Lower leg skin (tissue), 4 donors: ENCODE results near the gene CORIN. TPM values are rescaled to one million over a fixed set of nuclear protein-coding genes. Genes with fewer than 3 reads are reported as not detected.

ENCODE experiments used
- DNase-seq, 2 donors: peaks; one replicate each; pipeline ENCODE4 v3.0.0-alpha.2; 2019; ENCODE audit warnings: low spot score in 2 of 2
- H3K4me3 ChIP-seq: fragments of 200-600 bp; sonication (generic); 2 replicates; pipeline ENCODE4 v1.5.1; 2017; ENCODE audit warnings: mild to moderate bottlenecking, low read depth; ENCODE audit not compliant: poor library complexity, severe bottlenecking
- CTCF ChIP-seq, 3 donors: fragments of 450-650 bp; IDR thresholded peaks; one replicate each; pipeline ENCODE4 v1.5.1; 2016; ENCODE audit warnings: antibody characterized with exemption in 3 of 3, mild to moderate bottlenecking in 3 of 3, moderate library complexity in 2 of 3
- POLR2A ChIP-seq, 2 donors: fragments of 450-650 bp; IDR thresholded peaks; one replicate each; pipeline ENCODE4 v1.6.1; 2016 to 2017; ENCODE audit warnings: antibody characterized with exemption in 2 of 2, mild to moderate bottlenecking in 1 of 2, moderate library complexity in 1 of 2
- WGBS, 2 donors: methylation state at CpG; one replicate each; pipeline ENCODE4 v1.1.5; 2018; 5-methylcytosine and 5-hydroxymethylcytosine counted together
- intact Hi-C: fragments of 100-400 bp; cut with DNase I; formaldehyde crosslinking; loops from one replicate; pipeline ENCODE4 v1.15.0; 2023; ENCODE audit warnings: low total_unique reads
- total RNA-seq, 4 donors: library from RNA; depleted of rRNA; stranded (reverse); fragments of >200 nt; gene quantifications; one replicate each; pipeline ENCODE4 v1.1.0, GENCODE V29; 2016

CORIN gene
- total RNA-seq, 4 donors from 2014 or later, result 0.15 to 17.6 (median 1.7) TPM

GRCh38 chr4:47717188-47717587, 120.7 kb downstream of the CORIN start:
- WGBS, 2 donors, result 59 to 66% methylated on average over 5 of the region's 5 CpGs
- no peak overlapping the region for H3K4me3 ChIP-seq
- TF ChIP-seq POLR2A (IDR thresholded peaks at IDR 0.05) (no peak), CTCF (IDR thresholded peaks at IDR 0.05) (no peak)
- DNase-seq, result no peak
- intact Hi-C loops, result no loop called here

GRCh38 chr4:47715716-47716416, 122.0 kb downstream of the CORIN start:
- H3K4me3 ChIP-seq, result no peak overlapping the region
- WGBS, 2 donors, result 66 to 68% methylated on average over 3 of the region's 3 CpGs

GRCh38 chr4:47714269-47714668, 123.6 kb downstream of the CORIN start:
- no peak for DNase-seq
- intact Hi-C loops, result no loop called here
- 52 to 63% methylated on average over 2 of the region's 2 CpGs for WGBS, 2 donors
- TF ChIP-seq CTCF (IDR thresholded peaks at IDR 0.05), result no peak
- no peak for TF ChIP-seq POLR2A (IDR thresholded peaks at IDR 0.05)
- no peak overlapping the region for H3K4me3 ChIP-seq

More at GRCh38 chr4:47715716-47716416, 122.0 kb downstream of the CORIN start:
- no peak for DNase-seq
- TF ChIP-seq CTCF (IDR thresholded peaks at IDR 0.05) (no peak), POLR2A (IDR thresholded peaks at IDR 0.05) (no peak)
- intact Hi-C loops, result no loop called here

- no peak for TF ChIP-seq POLR2A (IDR thresholded peaks at IDR 0.05)
- no peak for TF ChIP-seq CTCF (IDR thresholded peaks at IDR 0.05)
- no peak overlapping the region for H3K4me3 ChIP-seq
- 39 to 48% methylated on average over 6 of the region's 6 CpGs for WGBS, 2 donors
- no peak for DNase-seq
- intact Hi-C loops, result no loop called here
These were observed 124.6 kb downstream of the CORIN start for GRCh38 chr4:47713129-47713834.

- no peak overlapping the region for H3K4me3 ChIP-seq
- 50 to 51% methylated on average over 3 of the region's 3 CpGs for WGBS, 2 donors
- DNase-seq, result no peak
- TF ChIP-seq CTCF (IDR thresholded peaks at IDR 0.05), result no peak
- no peak for TF ChIP-seq POLR2A (IDR thresholded peaks at IDR 0.05)
- intact Hi-C loops, result no loop called here
These were observed 126.2 kb downstream of the CORIN start for GRCh38 chr4:47711646-47712045.
